Thyroid gland (tissue), 4 donors: ENCODE data around the gene TSPAN5. TPM values are rescaled to one million over a fixed set of nuclear protein-coding genes. Genes with fewer than 3 reads are reported as not detected.
"Not testable (repeated sequence)": the region's sequence is repeated elsewhere in the genome, so short reads cannot be mapped to it uniquely, and the experiment has no call there.

Experiments used
- DNase-seq, 2 donors: peaks; one replicate each; pipeline ENCODE4 v3.0.0-alpha.2; 2019
- H3K27ac ChIP-seq, 3 donors: fragments of 200-600 bp; sonication (generic); 1 replicate in 2 of 3; 2 replicates in 1 of 3; pipeline ENCODE4 v1.5.1; 2016 to 2019; ENCODE audit warnings: mild to moderate bottlenecking in 1 of 3, moderate library complexity in 1 of 3
- H3K27me3 ChIP-seq: fragments of 200-600 bp; sonication (generic); one replicate; pipeline ENCODE4 v1.5.1; 2019
- H3K36me3 ChIP-seq, 2 donors: fragments of 200-600 bp; sonication (generic); one replicate each; pipeline ENCODE4 v1.5.1; 2016 to 2019
- H3K4me1 ChIP-seq, 2 donors: fragments of 200-600 bp; sonication (generic); one replicate each; pipeline ENCODE4 v1.5.1; 2017 to 2019
- H3K4me3 ChIP-seq, 3 donors: fragments of 200-600 bp; sonication (generic); replicated peaks in 1 of 3; 1 replicate in 2 of 3; 2 replicates in 1 of 3; pipeline ENCODE4 v1.5.1; 2016; ENCODE audit warnings: mild to moderate bottlenecking in 1 of 3
- H3K9me3 ChIP-seq: fragments of 200-600 bp; sonication (generic); one replicate; pipeline ENCODE4 v1.5.1; 2017
- CTCF ChIP-seq, 6 experiments: fragments of 200-600 bp in 3 of 6; fragments of 450-650 bp in 3 of 6; sonication (generic) in 3 of 6; IDR thresholded peaks; one replicate each; pipeline ENCODE4 v1.5.1; 2016 to 2019; ENCODE audit warnings: antibody characterized with exemption in 6 of 6, mild to moderate bottlenecking in 2 of 6, inconsistent platforms in 1 of 6, moderate library complexity in 1 of 6
- POLR2A ChIP-seq, 2 donors: fragments of 450-650 bp; IDR thresholded peaks; one replicate each; pipeline ENCODE4 v1.6.1; 2017; ENCODE audit warnings: antibody characterized with exemption in 2 of 2, mild to moderate bottlenecking in 2 of 2, moderate library complexity in 1 of 2
- WGBS, 2 donors: methylation state at CpG; one replicate each; pipeline ENCODE4 v1.1.5; 2017; 5-methylcytosine and 5-hydroxymethylcytosine counted together
- intact Hi-C: fragments of 100-400 bp; cut with DNase I; formaldehyde crosslinking; loops from one replicate; pipeline ENCODE4 v1.15.1; 2023
- total RNA-seq, 4 donors: library from RNA; depleted of rRNA; stranded (reverse); fragments of >200 nt; gene quantifications; one replicate each; pipeline ENCODE4 v1.2.3, GENCODE V29; 2016

TSPAN5 gene
- total RNA-seq, 4 donors from 2014 or later: 26.4 to 48.0 (median 29.1) TPM

DNA sequence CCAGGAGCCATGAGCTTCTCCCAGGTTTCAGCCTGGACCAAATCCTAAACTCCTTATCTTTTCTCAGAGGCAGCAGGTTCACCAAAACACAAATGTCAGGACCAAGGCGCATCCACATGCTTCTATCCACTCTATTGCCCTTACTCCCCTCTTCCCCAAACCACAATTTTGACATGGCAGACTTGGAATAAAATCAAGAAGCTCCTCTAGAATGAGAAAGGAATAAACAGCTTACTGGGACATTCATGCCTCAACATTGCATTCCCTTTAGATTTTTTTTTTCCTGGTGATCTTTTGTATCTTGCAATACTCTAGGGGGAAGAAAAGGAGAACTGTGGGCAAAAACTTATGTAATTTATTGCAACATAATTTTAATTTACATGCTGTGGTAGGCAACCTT lies 119.1 kb downstream of the TSPAN5 start:
- H3K9me3 ChIP-seq: no peaks in the 10 kb centered on the region
- no peaks in the 10 kb centered on the region for H3K27me3 ChIP-seq
- H3K4me1 ChIP-seq: peaks cover 20 to 28% of the 10 kb centered on the region in 2 donors
- intact Hi-C loops: no loop called here
- DNase-seq: no peak
- TF ChIP-seq POLR2A (IDR thresholded peaks at IDR 0.05) (no peak), CTCF (IDR thresholded peaks at IDR 0.05) (no peak)
- H3K27ac ChIP-seq: no peak overlapping the region
- no peaks in the 10 kb centered on the region for H3K36me3 ChIP-seq
- WGBS, 2 donors: 97 to 100% methylated on average over 1 of the region's 1 CpG
- no peak overlapping the region for H3K4me3 ChIP-seq

GRCh38 chr4:98536631-98537030 lies 121.8 kb downstream of the TSPAN5 start:
- TF ChIP-seq POLR2A (IDR thresholded peaks at IDR 0.05): no peak
- no peak for TF ChIP-seq CTCF (IDR thresholded peaks at IDR 0.05)
- Histone ChIP-seq H3K36me3 (no peaks in the 10 kb centered on the region), H3K27me3 (no peaks in the 10 kb centered on the region), H3K9me3 (no peaks in the 10 kb centered on the region), H3K4me3 (no peak overlapping the region), H3K27ac (no peak overlapping the region), H3K4me1 (peaks cover 15 to 21% of the 10 kb centered on the region in 2 donors)
- intact Hi-C loops: no loop called here
- 76 to 85% methylated on average over 6 to 11 of the region's 11 CpGs for WGBS, 2 donors
- no peak for DNase-seq

- H3K27me3 ChIP-seq, DNase-seq, H3K36me3 ChIP-seq, intact Hi-C loops, H3K4me3 ChIP-seq, H3K27ac ChIP-seq, H3K9me3 ChIP-seq: not testable (repeated sequence)
- 95 to 96% methylated on average over 2 of the region's 2 CpGs for WGBS, 2 donors
- H3K4me1 ChIP-seq: peaks cover 15 to 21% of the 10 kb centered on the region in 2 donors
Observed at GRCh38 chr4:98534146-98534545, 124.3 kb downstream of the TSPAN5 start.

GRCh38 chr4:98530572-98530971 lies 127.8 kb downstream of the TSPAN5 start:
- intact Hi-C loops: no loop called here

DNA sequence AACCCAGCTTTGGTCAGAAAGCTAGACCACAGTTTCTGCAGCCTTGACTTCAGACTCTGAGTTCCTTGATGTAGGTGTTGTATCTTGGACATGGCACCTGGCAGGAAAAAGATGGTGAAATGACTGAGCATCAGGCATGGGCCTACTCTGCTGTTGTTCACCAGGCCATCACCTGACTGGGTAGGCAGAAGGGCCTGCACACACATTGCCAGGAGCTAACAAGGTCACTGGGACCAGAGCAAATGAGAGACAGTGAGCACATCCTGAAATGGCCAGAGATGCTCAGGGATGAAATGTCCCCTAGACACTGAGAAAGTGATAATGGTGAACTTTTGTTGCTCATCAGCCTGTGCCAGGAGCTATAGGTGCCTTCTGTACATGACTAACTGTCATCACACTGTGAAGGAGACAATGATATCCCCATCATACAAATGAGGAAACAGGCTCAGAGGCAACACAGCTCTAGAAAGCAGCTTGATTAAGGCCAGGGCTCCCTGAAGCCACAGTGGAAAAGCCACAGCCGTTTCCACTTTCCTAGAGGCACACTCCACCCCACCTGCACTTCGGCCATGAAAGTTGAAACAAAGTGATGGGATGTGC lies 128.3 kb downstream of the TSPAN5 start:
- Histone ChIP-seq H3K4me3 (no peak overlapping the region), H3K9me3 (no peaks in the 10 kb centered on the region), H3K4me1 (no peaks in the 10 kb centered on the region), H3K27ac (no peak overlapping the region), H3K27me3 (no peaks in the 10 kb centered on the region), H3K36me3 (no peaks in the 10 kb centered on the region)
- 84 to 85% methylated on average over 2 of the region's 2 CpGs for WGBS, 2 donors
- no peak for DNase-seq
- intact Hi-C loops: no loop called here
- TF ChIP-seq POLR2A (IDR thresholded peaks at IDR 0.05) (no peak), CTCF (IDR thresholded peaks at IDR 0.05) (no peak)

More at GRCh38 chr4:98530572-98530971, 127.8 kb downstream of the TSPAN5 start:
- Histone ChIP-seq H3K4me1 (no peaks in the 10 kb centered on the region), H3K4me3 (no peak overlapping the region), H3K27ac (no peak overlapping the region), H3K9me3 (no peaks in the 10 kb centered on the region), H3K36me3 (no peaks in the 10 kb centered on the region), H3K27me3 (no peaks in the 10 kb centered on the region)
- DNase-seq: no peak
- TF ChIP-seq POLR2A (IDR thresholded peaks at IDR 0.05) (no peak), CTCF (IDR thresholded peaks at IDR 0.05) (no peak)
- WGBS, 2 donors: 100% methylated on average over 3 of the region's 3 CpGs
